ENCODE measurements around the gene ROBO3.

The ROBO3 gene

GRCh38 chr11:124863137-124863825, 2.0 kb upstream of the ROBO3 start:
- TF ChIP-seq CTCF (IDR thresholded peaks at IDR 0.05; ENCODE audit: low read length): no peak
- TF ChIP-seq EZH2 (IDR thresholded peaks at IDR 0.05; ENCODE audit: borderline replicate concordance, low read length): no peak
- no peak overlapping the region for H3K4me3 ChIP-seq (ENCODE audit: low read depth, low read length, poor library complexity, severe bottlenecking)
- no peaks in the 10 kb centered on the region for H3K27me3 ChIP-seq (ENCODE audit: insufficient read depth, low read length)

GRCh38 chr11:124863826-124864165, 1.4 kb upstream of the ROBO3 start:
- no peak overlapping the region for H3K27ac ChIP-seq (ENCODE audit: low read depth, low read length, poor library complexity, severe bottlenecking)
- H3K9me2 ChIP-seq (ENCODE audit: low read depth, low read length): no peaks in the 10 kb centered on the region
- H2AFZ ChIP-seq (ENCODE audit: low read length): no peak overlapping the region
- no peak for TF ChIP-seq CTCF (IDR thresholded peaks at IDR 0.05; ENCODE audit: low read length)
- H3K4me3 ChIP-seq (ENCODE audit: low read depth, low read length, poor library complexity, severe bottlenecking): no peak overlapping the region
- no peaks in the 10 kb centered on the region for H3K9me3 ChIP-seq (ENCODE audit: low read length)
- no peaks in the 10 kb centered on the region for H4K20me1 ChIP-seq (ENCODE audit: insufficient read depth, low read length)
- no peaks in the 10 kb centered on the region for H3K36me3 ChIP-seq (ENCODE audit: insufficient read depth, low read length)
- H3F3A ChIP-seq (ENCODE audit: insufficient read depth, low read length): no peaks in the 10 kb centered on the region
- no peak overlapping the region for H3K4me2 ChIP-seq (ENCODE audit: low read length)
- H3K9ac ChIP-seq (ENCODE audit: low read length): no peak overlapping the region
- H3K27me3 ChIP-seq (ENCODE audit: insufficient read depth, low read length): no peaks in the 10 kb centered on the region
- no peaks in the 10 kb centered on the region for H3K4me1 ChIP-seq (ENCODE audit: insufficient read depth, low read length, severe bottlenecking)
- no peaks in the 10 kb centered on the region for H3K79me2 ChIP-seq (ENCODE audit: insufficient read depth, low read length)

More at GRCh38 chr11:124863137-124863825, 2.0 kb upstream of the ROBO3 start:
- no peaks in the 10 kb centered on the region for H3F3A ChIP-seq (ENCODE audit: insufficient read depth, low read length)
- no peak overlapping the region for H3K4me2 ChIP-seq (ENCODE audit: low read length)
- H4K20me1 ChIP-seq (ENCODE audit: insufficient read depth, low read length): no peaks in the 10 kb centered on the region
- H3K9me3 ChIP-seq (ENCODE audit: low read length): no peaks in the 10 kb centered on the region
- H3K79me2 ChIP-seq (ENCODE audit: insufficient read depth, low read length): no peaks in the 10 kb centered on the region
- H2AFZ ChIP-seq (ENCODE audit: low read length): no peak overlapping the region
- H3K9ac ChIP-seq (ENCODE audit: low read length): no peak overlapping the region
- no peaks in the 10 kb centered on the region for H3K36me3 ChIP-seq (ENCODE audit: insufficient read depth, low read length)
- H3K4me1 ChIP-seq (ENCODE audit: insufficient read depth, low read length, severe bottlenecking): no peaks in the 10 kb centered on the region
- no peaks in the 10 kb centered on the region for H3K9me2 ChIP-seq (ENCODE audit: low read depth, low read length)
- no peak overlapping the region for H3K27ac ChIP-seq (ENCODE audit: low read depth, low read length, poor library complexity, severe bottlenecking)

GRCh38 chr11:124864176-124864891, 898 bp upstream of the ROBO3 start:
- H3K36me3 ChIP-seq (ENCODE audit: insufficient read depth, low read length): no peaks in the 10 kb centered on the region
- H3K27ac ChIP-seq (ENCODE audit: low read depth, low read length, poor library complexity, severe bottlenecking): no peak overlapping the region
- H3K4me3 ChIP-seq (ENCODE audit: low read depth, low read length, poor library complexity, severe bottlenecking): no peak overlapping the region
- TF ChIP-seq CTCF (IDR thresholded peaks at IDR 0.05; ENCODE audit: low read length) (no peak), EZH2 (IDR thresholded peaks at IDR 0.05; ENCODE audit: borderline replicate concordance, low read length) (no peak)
- no peaks in the 10 kb centered on the region for H4K20me1 ChIP-seq (ENCODE audit: insufficient read depth, low read length)
- H3K9ac ChIP-seq (ENCODE audit: low read length): no peak overlapping the region
- no peak overlapping the region for H3K4me2 ChIP-seq (ENCODE audit: low read length)
- H3K79me2 ChIP-seq (ENCODE audit: insufficient read depth, low read length): no peaks in the 10 kb centered on the region
- H3K9me2 ChIP-seq (ENCODE audit: low read depth, low read length): no peaks in the 10 kb centered on the region
- no peaks in the 10 kb centered on the region for H3K9me3 ChIP-seq (ENCODE audit: low read length)
- H3F3A ChIP-seq (ENCODE audit: insufficient read depth, low read length): no peaks in the 10 kb centered on the region
- no peak overlapping the region for H2AFZ ChIP-seq (ENCODE audit: low read length)
- H3K4me1 ChIP-seq (ENCODE audit: insufficient read depth, low read length, severe bottlenecking): no peaks in the 10 kb centered on the region
- no peaks in the 10 kb centered on the region for H3K27me3 ChIP-seq (ENCODE audit: insufficient read depth, low read length)

Measured in OCI-LY1 (cell line).